Measurements from ENCODE around the gene UBC.
A peak's percentile ranks its signal among the peaks of the same experiment; 100 is the strongest.

The UBC gene

GRCh38 chr12:124863416-124864325 is 50.8 kb downstream of the UBC start, which contains the start of gene SCARB1:
Gene SCARB1, minus strand, starts transcription at chr12:124863864. Its CDS starts 144 bp downstream, at chr12:124863720.
- ChIA-PET POLR2A (interaction anchor here (0.6 kb wide), 1 partner anchor 793 kb away, joined by 4 read pairs; no protein-coding TSS in a partner anchor), CTCF (no interaction called here)
- TF ChIP-seq CTCF (IDR thresholded peaks at IDR 0.05; ENCODE audit: insufficient read depth, low read length, missing control alignments): peak; percentile 0
- H3K4me3 ChIP-seq (ENCODE audit: low read depth, low read length): peak within 1 kb of the TSS; percentile 70
- DNase-seq (ENCODE audit: low read depth, low spot score): no peak

- no peak for DNase-seq (ENCODE audit: low read depth, low spot score)
- TF ChIP-seq CTCF (IDR thresholded peaks at IDR 0.05; ENCODE audit: insufficient read depth, low read length, missing control alignments): no peak
- ChIA-PET CTCF (interaction anchor here (1.7 kb wide), 1 partner anchor 43 kb away, joined by 6 read pairs; no protein-coding TSS in a partner anchor), POLR2A (no interaction called here)
- H3K4me3 ChIP-seq (ENCODE audit: low read depth, low read length): peak overlapping the region; percentile 70
Measured at GRCh38 chr12:124862768-124863415, 51.6 kb downstream of the UBC start.

- no peak overlapping the region for H3K4me3 ChIP-seq (ENCODE audit: low read depth, low read length)
- DNase-seq (ENCODE audit: low read depth, low spot score): no peak
- TF ChIP-seq CTCF (IDR thresholded peaks at IDR 0.05; ENCODE audit: insufficient read depth, low read length, missing control alignments): no peak
- ChIA-PET CTCF (interaction anchor here (1.7 kb wide), 1 partner anchor 44 kb away, joined by 6 read pairs; no protein-coding TSS in a partner anchor), POLR2A (no interaction called here)
Measured at GRCh38 chr12:124861898-124862676, 52.4 kb downstream of the UBC start.
